Skeletal muscle cell (primary cell): Measurements from ENCODE around the gene C2CD4B.

Experiments
- DNase-seq: peaks from one replicate; pipeline ENCODE4 v3.0.0-alpha.2; 2010; ENCODE audit warnings: low read depth
- H3K4me3 ChIP-seq: 2 replicates; pipeline ENCODE4 v1.5.1; 2011; ENCODE audit warnings: low read depth, mild to moderate bottlenecking, control low read depth, low read length, moderate library complexity

Gene C2CD4B

DNA sequence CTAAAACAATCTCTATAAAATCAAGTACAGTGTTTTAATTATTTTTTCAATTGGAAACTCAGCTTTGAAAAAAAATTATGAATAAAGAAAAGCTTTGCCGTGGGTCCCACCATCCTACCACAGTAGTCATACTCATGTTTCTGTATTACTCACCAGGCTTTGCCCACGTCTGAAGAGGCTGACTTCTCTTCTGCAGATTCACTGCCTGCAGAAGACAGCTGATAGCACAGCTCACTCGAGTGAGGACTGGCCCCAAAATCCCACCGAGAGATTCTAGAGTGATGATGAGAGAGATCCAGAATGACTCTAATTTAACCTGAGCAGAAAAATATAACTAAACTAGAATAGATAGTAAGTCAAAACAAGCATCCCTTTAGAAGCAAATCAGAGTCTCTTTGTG, 11.9 kb downstream of the C2CD4B start:
- no peak overlapping the region for H3K4me3 ChIP-seq
- no peak for DNase-seq

DNA sequence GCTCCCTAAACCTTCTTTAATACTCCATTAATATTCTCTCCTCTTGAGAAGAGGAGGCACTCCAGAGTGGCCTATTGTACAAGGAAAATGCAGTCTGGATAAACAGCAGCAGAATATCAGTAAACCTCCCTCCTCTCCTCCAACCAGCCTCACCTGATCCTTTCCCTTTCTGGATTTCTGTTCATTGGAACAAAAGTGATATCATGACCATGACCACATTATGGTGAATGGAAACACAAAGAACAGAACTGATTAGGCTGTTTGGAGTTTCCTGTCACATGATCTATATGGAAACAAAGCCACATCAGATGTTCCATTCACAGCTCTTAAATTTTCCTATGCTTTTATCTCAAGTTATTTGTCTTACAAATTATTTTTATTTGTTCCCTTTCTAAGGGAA, 14.6 kb downstream of the C2CD4B start:
- no peak overlapping the region for H3K4me3 ChIP-seq
- no peak for DNase-seq

DNA sequence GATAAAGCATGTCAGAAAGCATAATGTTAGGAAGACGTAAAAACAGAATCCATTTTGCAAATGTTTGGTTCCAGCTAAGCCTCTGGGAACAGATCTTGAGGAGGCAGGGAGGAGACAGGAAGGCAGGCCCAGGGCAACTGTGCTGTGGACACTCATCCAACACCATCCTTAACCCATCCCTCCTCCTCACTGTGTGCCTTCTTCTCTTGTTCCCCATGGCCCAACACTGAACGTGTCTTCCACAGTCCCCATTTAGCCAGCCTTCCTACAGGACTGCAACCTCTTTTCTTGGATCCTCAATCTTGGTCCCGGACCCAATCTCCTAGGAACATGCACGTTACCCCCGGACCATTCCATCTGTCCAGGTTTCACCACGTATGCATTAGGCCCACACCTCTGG, 15.4 kb downstream of the C2CD4B start:
- no peak overlapping the region for H3K4me3 ChIP-seq
- DNase-seq = no peak

DNA sequence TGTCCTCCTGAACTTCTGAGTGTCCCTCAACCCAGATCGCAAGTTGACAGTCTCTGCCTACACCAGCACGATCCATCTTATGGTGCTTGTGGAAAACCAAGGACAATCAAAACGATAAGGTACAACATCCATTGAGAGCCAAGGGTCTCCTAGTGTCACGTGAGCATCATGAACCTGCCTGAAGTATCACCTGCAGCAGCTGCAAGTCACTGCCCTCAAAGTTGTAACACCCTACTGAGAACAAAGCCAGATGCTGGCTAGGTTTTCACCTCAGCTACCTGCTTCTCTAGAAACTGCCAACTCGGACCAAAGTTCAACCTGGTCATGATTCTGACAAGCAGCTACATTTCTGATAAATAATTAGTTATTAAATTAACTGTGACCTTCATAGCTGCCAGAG, 17.5 kb downstream of the C2CD4B start:
- no peak for DNase-seq
- H3K4me3 ChIP-seq = no peak overlapping the region

DNA sequence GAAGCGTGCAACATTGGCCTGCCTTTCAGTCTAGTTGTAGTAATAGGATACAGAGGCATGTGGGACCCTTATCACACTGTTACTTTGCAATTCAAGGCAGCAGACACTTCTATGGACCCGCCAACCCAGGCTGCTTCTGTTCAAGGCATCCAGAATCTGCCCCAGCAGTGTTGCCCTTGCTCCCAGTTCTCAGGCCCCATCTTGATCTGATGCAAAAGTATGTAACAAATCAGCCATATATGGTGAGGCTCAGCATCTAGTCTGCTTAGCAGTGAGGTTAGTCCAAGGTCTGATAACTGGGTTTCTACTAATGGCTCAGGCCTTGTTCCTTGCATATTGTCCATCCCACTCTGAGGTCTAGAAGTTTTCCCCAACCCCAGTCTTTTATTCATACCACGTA, 17.9 kb downstream of the C2CD4B start:
- no peak overlapping the region for H3K4me3 ChIP-seq

GRCh38 chr15:62145015-62145735, 19.9 kb downstream of the C2CD4B start:
- no peak overlapping the region for H3K4me3 ChIP-seq
- DNase-seq = no peak

More for the DNA sequence above, 17.9 kb downstream of the C2CD4B start:
- no peak for DNase-seq

- no peak for DNase-seq
- H3K4me3 ChIP-seq = no peak overlapping the region
Observed at GRCh38 chr15:62142736-62143135, 22.3 kb downstream of the C2CD4B start.

DNA sequence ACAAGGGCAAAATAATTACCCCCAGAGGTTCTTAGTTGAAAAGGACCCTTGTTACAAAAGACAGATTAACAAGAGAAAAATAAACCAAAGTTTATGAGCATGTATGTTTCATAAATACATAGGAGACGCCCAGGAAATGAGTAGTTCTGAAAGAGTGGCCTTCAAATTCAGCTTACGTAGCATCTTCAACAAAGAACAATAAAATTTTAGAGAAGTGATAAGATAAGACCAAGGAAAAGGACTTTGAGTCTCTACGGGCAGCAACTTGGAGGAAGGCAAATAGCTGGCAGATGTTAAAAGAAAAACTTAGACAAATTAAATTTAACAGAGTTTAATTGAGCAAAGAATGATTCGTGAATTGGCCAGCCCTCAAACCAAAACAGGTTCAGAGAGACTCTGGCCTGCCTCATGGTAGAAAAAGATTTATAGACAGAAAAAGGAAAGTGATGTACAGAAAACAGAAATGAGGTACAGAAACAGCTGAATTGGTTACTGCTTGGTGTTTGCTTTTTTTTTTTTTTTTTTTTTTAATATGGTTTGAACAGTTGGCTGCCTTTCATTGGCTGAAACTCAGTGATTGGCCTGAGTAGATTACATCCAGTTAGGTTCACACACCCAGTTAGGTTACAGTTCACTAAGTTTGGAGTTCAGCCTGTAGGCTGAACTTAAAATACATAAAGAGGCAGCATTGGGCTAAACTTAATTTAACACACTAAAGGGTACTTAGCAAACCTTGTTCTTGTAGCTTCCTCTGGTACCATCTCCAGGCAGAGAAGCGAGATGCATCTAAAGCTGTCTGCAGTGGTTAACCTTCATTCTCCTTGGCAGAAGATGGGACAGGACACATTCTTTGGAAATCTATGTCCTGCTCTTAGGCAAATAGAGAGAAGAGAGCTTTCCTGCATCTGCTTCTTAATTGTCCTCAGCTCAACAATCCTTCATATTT, 23.2 kb downstream of the C2CD4B start:
- DNase-seq = no peak

DNA sequence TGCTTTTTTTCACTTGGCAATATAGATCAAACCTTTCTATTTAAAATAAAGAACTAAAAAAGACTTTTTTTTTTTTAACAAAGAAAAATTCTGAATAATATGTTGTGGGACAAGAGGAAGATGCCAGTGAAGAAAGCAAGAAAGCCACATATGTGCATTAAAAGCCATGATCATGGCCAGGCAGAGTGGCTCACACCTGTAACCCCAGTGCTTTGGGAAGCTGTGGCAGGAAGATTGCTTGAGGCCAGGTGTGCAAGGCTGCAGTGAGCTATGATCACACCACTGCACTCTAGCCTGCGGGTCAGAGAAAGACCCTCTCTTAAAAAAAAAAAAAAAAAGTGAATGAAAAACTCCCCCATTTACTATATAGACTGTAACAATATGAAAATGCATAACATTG, 23.9 kb downstream of the C2CD4B start:
- DNase-seq = no peak
- H3K4me3 ChIP-seq = no peak overlapping the region

More for the DNA sequence above, 23.2 kb downstream of the C2CD4B start:
- H3K4me3 ChIP-seq = no peak overlapping the region

DNA sequence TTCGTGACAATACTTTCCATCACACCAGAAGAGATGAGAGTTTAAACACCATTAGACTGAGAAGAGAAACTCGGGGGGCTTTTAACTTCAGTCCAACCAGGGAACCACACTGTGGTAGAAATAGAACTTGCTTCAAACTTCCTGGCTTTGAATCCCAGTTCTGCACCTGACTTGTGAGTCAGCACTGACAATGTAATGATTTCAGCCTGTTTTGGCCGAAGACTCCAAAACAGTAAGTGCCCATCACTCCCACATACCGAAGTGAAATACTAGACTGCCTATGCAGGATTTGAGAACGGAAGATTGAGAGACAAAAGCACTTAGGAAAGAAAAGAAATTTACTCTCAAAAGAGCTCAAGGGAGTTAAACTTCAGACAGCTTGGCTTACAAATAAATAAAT, 27.0 kb downstream of the C2CD4B start:
- DNase-seq = peak; percentile 48
- no peak overlapping the region for H3K4me3 ChIP-seq

- no peak overlapping the region for H3K4me3 ChIP-seq
- DNase-seq = no peak
Observed at GRCh38 chr15:62136911-62137865, 27.9 kb downstream of the C2CD4B start.

DNA sequence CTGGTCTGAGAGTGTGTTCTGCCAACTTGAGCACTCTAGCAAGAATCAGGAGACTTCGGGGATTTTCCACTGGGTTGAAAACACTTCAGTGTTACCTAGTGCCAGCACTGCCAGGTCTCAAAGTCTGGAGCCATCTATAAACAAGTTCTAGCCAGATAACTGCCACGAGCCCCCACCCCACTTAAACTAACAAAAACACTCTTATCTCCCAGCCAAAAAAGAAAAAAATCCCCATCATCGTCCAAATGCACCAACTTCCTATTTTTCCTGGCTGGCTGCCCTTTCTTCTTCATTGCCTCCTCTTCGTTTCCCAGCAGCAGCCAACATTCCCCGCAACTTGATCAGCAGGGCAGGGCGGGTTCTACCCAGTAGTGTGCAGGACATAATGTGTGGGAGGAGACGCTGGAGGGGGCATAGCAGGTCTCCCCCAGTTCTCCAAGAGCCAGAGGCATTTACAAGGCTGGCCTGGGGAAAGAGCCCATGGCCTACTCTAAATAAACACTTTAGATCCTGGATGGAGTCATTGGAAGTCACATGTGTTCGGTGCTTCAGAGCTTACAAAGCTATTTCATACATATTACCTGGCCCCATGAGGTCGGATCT, 29.5 kb downstream of the C2CD4B start:
- H3K4me3 ChIP-seq = no peak overlapping the region
- no peak for DNase-seq

- no peak for DNase-seq
- no peak overlapping the region for H3K4me3 ChIP-seq
Observed at GRCh38 chr15:62133141-62133540, 31.9 kb downstream of the C2CD4B start.

DNA sequence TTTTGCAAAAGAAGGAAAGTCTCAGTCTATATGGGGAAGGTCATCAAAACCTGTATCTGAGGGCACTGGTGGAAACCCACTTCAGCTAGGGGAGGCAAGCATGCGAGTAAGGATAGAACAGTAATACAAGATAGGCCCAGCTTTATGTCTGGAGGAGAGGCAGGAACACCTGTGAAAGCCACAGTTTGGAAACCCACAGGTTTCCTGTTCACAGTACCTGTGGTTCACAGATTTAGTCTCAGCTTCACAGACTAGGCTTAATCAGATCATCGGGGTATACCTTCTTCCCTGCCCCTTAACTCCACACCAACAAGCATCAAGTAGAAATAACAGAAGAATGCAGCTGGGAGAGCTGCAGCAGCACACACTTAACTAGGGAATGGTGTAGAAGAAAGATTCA, 36.2 kb downstream of the C2CD4B start:
- H3K4me3 ChIP-seq = no peak overlapping the region
- DNase-seq = no peak

DNA sequence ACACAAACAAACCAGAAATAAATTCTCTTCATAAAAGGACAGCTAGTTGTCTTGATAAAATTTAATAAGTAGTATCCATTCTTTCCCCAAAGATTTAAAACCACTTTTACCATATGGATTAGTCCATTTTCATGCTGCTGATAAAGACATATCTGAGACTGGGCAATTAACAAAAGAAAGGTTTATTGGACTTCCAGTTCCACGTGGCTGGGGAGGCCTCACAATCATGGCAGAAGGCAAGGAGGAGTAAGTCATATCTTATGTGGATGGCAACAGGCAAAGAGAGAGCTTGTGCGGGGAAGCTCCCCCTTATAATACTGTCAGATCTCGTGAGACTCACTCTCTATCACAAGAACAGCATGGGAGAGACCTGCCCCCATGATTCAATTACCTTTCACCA, 38.7 kb downstream of the C2CD4B start:
- H3K4me3 ChIP-seq = no peak overlapping the region
- DNase-seq = no peak

- no peak overlapping the region for H3K4me3 ChIP-seq
- DNase-seq = no peak
Observed at GRCh38 chr15:62125773-62126172, 39.3 kb downstream of the C2CD4B start.

DNA sequence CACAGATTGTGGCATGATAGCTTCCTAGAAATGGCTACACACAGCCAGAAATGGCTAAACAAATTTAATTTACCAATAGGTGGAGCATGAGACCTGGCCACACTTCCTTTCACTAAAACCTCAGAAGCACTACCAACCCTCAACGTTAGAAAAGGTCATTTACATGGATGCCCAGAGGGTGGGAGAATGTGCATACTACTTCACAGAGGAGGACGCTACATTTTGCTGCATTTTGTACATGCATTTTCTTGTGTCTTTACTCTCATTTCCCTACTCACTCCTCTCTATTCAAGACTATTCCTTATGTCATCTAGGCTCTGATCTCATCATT, 40.1 kb downstream of the C2CD4B start:
- DNase-seq = no peak
- H3K4me3 ChIP-seq = no peak overlapping the region

GRCh38 chr15:62124176-62124972, 40.7 kb downstream of the C2CD4B start:
- no peak overlapping the region for H3K4me3 ChIP-seq
- DNase-seq = no peak

DNA sequence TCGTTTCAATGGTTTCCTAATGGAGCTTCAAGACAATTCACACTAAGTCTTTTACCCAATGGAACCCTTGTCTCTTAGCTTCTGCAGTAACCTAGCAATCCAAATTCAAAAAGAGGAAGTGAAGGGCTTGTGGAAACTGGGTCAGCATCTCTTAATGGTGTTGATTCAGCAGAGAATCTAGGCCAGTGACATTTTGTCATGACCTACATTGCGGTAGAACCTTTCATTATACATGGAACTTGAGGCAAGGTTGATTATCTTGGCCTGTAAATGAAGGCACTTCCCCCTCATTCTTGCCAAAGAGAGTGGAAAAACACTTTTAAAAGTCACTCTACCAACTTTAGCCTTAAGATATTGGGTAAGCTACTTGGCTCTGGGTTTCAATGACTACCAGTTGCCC, 42.8 kb downstream of the C2CD4B start:
- H3K4me3 ChIP-seq = no peak overlapping the region
- no peak for DNase-seq
